SW 1271 (cell line): Measurements from ENCODE around the gene TSPAN13.

Experiments used
- DNase-seq, 2 experiments: peaks; one replicate each; lab custom pipeline; 2025; lab: John Stamatoyannopoulos, UW

TSPAN13 gene

DNA sequence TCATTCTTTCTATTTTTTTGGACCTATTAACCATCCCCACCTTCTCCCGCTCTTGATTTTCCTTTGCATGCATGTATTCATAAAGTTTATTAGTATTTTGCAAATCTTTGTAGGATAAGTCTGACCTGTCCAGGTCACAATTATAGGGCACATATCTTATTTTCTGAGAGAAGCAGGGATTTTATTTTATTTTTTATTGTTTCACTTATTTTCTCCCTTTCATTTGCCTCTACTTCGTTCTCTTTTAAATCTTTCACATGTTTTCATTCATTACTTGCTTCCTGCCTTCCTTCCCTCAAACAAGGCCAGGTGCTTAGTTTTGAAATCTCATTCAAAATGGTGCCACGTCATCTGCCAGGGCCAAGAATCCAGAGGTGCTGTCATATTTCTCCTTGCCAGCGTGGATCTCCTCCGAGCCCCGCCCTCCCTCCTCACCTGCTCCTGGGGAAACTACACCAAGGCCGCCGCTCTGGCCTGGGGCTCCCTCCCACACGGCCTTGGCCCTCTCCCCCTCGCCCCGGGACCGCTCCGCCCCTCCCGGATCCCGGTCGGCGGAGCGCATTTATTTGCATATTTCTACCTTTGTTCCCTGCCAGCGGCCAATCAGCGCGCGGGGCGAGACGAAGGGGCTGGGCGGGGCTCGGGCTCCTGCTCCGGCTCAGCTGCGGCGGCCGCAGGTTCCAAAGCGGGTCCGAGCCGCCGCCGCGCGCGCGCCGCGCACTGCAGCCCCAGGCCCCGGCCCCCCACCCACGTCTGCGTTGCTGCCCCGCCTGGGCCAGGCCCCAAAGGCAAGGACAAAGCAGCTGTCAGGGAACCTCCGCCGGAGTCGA is at the start of gene TSPAN13:
TSPAN13 (plus strand) TSS at position 654 of the 830 bp plus-strand sequence. CDS start 213 bp downstream, outside the sequence.
- DNase-seq = peak; percentile 43 to 73

- DNase-seq = no peak
These were observed 45.0 kb upstream of the TSPAN13 start for GRCh38 chr7:16708511-16708910.

GRCh38 chr7:16708980-16709379 is 44.6 kb upstream of the TSPAN13 start:
- DNase-seq = peak in 1 of 2 experiments; percentile 29

GRCh38 chr7:16710651-16711050 is 42.9 kb upstream of the TSPAN13 start:
- no peak for DNase-seq

DNA sequence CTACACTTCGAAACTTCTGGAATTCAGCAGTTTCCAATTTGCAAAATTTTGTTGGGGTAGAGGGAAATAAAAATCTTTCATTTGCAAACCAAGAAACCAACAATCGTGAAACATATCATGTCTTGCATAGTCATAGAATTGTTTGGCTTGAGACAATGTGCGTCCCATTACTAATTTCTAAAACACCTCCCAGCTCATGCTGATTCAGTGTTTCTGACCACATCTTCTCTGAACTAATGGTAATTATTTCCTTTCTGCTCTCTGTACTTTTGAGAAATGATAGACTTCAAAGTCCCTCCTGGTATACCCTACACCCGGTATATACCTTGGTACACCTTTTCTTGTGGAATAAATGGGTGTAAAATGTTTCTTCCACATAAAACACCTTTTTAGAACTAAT is 41.8 kb upstream of the TSPAN13 start:
- DNase-seq = no peak

DNA sequence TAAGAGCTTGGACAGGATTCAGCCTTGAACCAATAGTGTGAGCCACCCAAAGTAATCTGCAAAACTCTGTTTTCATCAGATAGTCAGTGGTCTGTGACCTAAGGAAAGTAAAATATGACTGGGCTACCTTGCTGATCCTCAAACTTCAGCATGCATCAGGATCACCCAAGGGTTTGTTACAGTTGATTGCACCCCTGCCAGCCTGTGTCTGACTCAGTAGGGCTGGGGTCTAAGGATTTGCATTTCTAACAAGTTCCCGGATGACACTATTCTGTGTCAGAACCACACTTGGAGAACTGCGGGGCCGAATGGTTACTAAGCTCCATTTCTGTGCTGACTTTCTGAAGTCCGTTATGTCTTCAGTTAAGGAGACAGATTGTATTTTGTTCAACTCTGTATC is 40.6 kb upstream of the TSPAN13 start:
- DNase-seq = no peak

DNA sequence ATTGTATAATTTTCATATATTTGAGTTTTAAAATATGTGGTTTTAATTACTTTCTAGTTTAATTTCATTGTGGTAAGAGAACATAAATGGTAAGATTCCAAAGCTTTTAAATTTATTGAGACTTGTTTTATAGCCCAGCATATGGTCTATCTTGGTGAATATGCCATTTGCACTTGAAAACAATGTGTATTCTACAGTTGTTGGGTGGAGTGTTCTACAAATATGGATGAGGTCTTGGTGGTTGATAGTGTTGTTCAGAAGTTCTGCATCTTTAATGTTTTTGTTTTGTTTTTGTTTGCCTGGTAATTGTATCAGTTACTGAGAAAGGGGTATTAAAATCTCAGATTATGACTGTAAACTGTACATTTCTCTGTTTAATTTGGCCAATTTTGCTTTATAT is 37.6 kb upstream of the TSPAN13 start:
- no peak for DNase-seq

GRCh38 chr7:16718111-16718656 is 35.4 kb upstream of the TSPAN13 start:
- DNase-seq = no peak

DNA sequence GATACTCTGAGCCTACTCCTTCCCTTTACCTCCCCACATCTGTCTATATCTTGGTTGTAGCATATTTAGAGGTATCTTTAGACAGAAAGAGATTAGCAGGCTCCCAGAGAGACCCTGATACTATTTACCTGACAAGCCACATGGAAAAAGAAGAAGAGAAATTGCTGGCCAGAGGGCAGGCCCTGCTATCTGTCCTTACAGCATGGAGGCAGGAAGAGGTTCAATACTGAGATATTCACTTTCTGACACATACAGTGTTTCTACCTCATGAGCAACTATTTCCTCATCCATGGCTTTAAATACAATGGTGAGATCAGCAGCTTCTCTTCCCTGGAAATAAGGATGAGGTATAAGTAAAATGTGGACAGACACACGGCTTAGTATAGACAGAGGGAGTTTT is 33.9 kb upstream of the TSPAN13 start:
- DNase-seq = no peak

DNA sequence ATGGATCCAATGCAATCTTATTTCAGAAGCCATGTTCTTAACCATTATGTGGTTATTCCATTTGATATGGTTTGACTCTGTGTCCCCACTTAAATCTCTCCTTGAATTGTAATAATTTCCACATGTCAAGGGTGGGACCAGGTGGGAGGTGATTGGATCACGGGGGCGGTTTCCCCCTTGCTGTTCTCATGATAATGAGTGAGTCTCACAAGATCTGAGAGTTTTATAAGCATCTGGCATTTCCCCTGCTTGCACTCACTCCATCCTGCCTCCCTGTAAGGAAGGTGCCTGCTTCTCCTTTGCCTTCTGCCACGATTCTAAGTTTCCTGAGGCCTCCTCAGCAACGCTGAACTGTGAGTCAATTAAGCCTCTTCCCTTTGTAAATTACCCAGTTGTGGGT is 32.0 kb upstream of the TSPAN13 start:
- no peak for DNase-seq

DNA sequence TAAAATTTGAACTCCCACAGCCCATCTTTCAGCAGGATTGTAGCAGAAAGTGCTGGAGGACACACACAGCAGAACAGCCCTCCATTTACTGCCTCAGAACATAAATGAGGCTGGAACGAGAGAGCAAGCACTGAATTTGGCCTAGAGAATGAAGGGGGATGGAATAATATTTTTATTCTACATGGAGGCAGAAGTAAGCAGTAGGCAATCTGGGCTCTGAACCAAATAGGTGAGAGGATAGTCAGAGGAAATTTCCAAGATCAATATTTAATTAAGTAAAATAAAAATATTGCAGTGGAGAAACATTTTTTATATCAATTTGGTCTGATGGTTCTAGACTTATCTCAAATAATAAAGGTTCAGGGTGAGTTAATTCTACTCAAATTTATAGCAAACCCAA is 29.2 kb upstream of the TSPAN13 start:
- no peak for DNase-seq

GRCh38 chr7:16726189-16726588 is 27.4 kb upstream of the TSPAN13 start:
- no peak for DNase-seq

GRCh38 chr7:16727736-16728135 is 25.8 kb upstream of the TSPAN13 start:
- DNase-seq = no peak

- DNase-seq = no peak
These were observed 24.7 kb upstream of the TSPAN13 start for GRCh38 chr7:16728811-16729210.

GRCh38 chr7:16729541-16729940 is 24.0 kb upstream of the TSPAN13 start:
- DNase-seq = no peak

GRCh38 chr7:16730937-16731336 is 22.6 kb upstream of the TSPAN13 start:
- no peak for DNase-seq

- DNase-seq = no peak
These were observed 20.7 kb upstream of the TSPAN13 start for GRCh38 chr7:16732828-16733227.

DNA sequence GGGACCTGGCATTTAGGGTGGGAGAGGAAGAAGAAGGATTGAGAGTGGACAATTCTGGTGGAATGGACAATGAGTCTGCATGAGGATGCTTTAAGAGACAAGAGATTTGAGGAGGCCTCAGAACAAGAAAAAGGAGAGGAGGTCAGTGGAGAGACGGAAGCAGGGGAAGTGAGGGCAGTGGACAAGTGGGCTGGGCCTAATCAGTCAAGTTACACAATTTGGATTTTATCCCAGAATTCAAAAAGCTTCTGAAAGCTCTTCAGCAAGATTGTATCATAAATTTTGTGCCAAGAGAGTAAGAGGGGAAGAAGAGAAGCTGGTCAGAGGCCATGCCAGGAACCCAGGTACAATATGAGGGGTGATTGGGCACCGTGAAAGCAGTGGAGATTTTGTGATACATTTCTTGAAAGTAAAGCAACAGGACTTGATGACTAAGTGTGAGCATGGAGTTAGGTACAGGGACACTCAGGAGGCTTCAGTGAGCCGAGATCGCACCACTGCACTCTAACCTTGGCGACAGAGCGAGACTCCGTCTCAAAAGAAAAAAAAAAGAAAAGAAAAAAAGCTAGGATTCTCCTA is 19.3 kb upstream of the TSPAN13 start:
- no peak for DNase-seq

- no peak for DNase-seq
These were observed 18.5 kb upstream of the TSPAN13 start for GRCh38 chr7:16735020-16735419.

DNA sequence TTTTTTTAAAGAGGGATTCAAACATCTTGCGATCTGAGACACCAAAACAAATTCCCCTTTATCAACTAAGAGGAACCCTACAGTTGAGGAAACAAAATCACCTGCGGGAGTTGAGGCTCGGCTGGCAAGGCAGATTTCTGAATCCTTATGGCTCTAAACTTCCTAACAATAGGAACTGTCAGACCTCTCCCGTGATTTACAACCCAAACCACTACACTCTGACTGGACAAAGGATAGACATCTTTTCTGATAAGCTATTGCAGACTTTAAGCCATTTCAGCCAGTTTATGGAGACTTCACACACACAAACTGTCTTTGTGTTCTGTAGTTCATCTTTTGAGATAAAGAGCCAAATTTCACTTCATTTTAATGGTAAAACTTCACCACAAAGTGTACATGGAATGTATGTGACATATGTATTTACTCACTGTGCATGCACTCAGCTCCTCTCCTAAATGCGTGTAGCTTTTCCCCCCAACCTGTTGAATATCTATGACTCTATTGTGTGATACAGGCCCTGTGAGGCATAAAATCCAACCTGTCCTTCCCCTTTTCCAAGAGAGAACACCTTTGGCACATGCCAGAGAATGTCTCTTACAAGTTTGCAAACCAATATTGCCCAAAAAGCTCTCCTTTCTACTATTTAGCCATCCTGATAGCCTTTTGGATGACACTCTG is 15.4 kb upstream of the TSPAN13 start:
- DNase-seq = no peak

- no peak for DNase-seq
These were observed 13.5 kb upstream of the TSPAN13 start for GRCh38 chr7:16739863-16740622.

- DNase-seq = no peak
These were observed 13.0 kb upstream of the TSPAN13 start for GRCh38 chr7:16740623-16740953.
